Lower leg skin (tissue), 4 donors: ENCODE data around the gene ZNF77. TPM values are rescaled to one million over a fixed set of nuclear protein-coding genes. Genes with fewer than 3 reads are reported as not detected.
"Not testable (repeated sequence)": the region's sequence is repeated elsewhere in the genome, so short reads cannot be mapped to it uniquely, and the experiment has no call there.

Source experiments
- DNase-seq, 2 donors: peaks; one replicate each; pipeline ENCODE4 v3.0.0-alpha.2; 2019; ENCODE audit warnings: low spot score in 2 of 2
- H3K4me3 ChIP-seq: fragments of 200-600 bp; sonication (generic); 2 replicates; pipeline ENCODE4 v1.5.1; 2017; ENCODE audit warnings: mild to moderate bottlenecking, low read depth; ENCODE audit not compliant: poor library complexity, severe bottlenecking
- POLR2A ChIP-seq, 2 donors: fragments of 450-650 bp; IDR thresholded peaks; one replicate each; pipeline ENCODE4 v1.6.1; 2016 to 2017; ENCODE audit warnings: antibody characterized with exemption in 2 of 2, mild to moderate bottlenecking in 1 of 2, moderate library complexity in 1 of 2
- WGBS, 2 donors: methylation state at CpG; one replicate each; pipeline ENCODE4 v1.1.5; 2018; 5-methylcytosine and 5-hydroxymethylcytosine counted together
- intact Hi-C: fragments of 100-400 bp; cut with DNase I; formaldehyde crosslinking; loops from one replicate; pipeline ENCODE4 v1.15.0; 2023; ENCODE audit warnings: low total_unique reads
- total RNA-seq, 4 donors: library from RNA; depleted of rRNA; stranded (reverse); fragments of >200 nt; gene quantifications; one replicate each; pipeline ENCODE4 v1.1.0, GENCODE V29; 2016
- TF ChIP-seq, protein P1 (sequence below), 3 donors: fragments of 450-650 bp; IDR thresholded peaks; one replicate each; pipeline ENCODE4 v1.5.1; 2016; ENCODE audit warnings: antibody characterized with exemption in 3 of 3, mild to moderate bottlenecking in 3 of 3, moderate library complexity in 2 of 3

Gene ZNF77
- total RNA-seq, 4 donors from 2014 or later, result 3.7 to 5.9 (median 4.8) TPM

DNA sequence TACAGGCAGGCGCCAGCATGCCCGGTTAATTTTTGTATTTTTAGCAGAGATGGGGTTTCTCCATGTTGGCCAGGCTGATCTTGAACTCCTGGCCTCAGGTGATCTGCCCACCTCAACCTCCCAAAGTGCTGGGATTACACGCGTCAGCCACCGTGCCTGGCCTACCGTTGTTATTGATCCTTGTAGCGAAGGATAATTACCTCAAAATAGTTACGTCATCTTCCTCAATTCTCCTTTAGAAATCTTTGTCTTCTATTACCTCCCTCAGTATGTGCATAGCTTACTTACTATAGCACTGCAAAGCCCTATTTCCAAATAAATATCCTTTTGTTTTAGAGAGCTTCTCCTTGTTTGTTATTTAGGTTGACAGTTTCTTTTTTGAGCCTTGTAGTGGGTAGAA, 23.2 kb upstream of the ZNF77 start:
- TF ChIP-seq, protein P1, sequence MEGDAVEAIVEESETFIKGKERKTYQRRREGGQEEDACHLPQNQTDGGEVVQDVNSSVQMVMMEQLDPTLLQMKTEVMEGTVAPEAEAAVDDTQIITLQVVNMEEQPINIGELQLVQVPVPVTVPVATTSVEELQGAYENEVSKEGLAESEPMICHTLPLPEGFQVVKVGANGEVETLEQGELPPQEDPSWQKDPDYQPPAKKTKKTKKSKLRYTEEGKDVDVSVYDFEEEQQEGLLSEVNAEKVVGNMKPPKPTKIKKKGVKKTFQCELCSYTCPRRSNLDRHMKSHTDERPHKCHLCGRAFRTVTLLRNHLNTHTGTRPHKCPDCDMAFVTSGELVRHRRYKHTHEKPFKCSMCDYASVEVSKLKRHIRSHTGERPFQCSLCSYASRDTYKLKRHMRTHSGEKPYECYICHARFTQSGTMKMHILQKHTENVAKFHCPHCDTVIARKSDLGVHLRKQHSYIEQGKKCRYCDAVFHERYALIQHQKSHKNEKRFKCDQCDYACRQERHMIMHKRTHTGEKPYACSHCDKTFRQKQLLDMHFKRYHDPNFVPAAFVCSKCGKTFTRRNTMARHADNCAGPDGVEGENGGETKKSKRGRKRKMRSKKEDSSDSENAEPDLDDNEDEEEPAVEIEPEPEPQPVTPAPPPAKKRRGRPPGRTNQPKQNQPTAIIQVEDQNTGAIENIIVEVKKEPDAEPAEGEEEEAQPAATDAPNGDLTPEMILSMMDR (IDR thresholded peaks at IDR 0.05), result no peak
- TF ChIP-seq POLR2A (IDR thresholded peaks at IDR 0.05), result no peak
- intact Hi-C loops, result loop anchor here (10.0 kb wide), 1 partner anchor 137 kb away; no protein-coding TSS in a partner anchor
- WGBS, 2 donors, result 83 to 87% methylated on average over 8 of the region's 8 CpGs
- no peak for DNase-seq
- H3K4me3 ChIP-seq, result no peak overlapping the region

DNA sequence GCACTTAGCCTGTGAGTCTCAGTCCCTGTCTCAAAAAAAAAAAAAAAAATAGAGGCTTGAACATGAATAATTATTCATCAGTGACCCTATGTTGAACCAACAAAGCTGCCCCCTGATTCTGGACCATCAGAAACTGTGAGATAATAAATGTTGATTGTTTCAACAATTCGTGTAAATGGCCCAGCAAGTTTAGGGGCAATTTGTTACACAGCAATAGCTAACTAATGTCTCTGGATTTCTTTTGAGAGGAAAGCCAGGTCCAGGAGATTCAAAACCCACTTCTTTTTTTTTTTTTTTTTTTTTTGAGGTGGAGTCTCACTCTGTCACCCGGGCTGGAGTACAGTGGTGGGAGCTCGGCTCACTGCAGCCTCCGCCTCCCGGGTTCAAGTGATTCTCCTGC, 20.1 kb upstream of the ZNF77 start:
- DNase-seq, result no peak
- H3K4me3 ChIP-seq, result no peak overlapping the region
- 97 to 98% methylated on average over 5 of the region's 5 CpGs for WGBS, 2 donors
- intact Hi-C loops, result loop anchor here (10.0 kb wide), 1 partner anchor 140 kb away; no protein-coding TSS in a partner anchor
- TF ChIP-seq, protein P1 (IDR thresholded peaks at IDR 0.05), result no peak
- no peak for TF ChIP-seq POLR2A (IDR thresholded peaks at IDR 0.05)

DNA sequence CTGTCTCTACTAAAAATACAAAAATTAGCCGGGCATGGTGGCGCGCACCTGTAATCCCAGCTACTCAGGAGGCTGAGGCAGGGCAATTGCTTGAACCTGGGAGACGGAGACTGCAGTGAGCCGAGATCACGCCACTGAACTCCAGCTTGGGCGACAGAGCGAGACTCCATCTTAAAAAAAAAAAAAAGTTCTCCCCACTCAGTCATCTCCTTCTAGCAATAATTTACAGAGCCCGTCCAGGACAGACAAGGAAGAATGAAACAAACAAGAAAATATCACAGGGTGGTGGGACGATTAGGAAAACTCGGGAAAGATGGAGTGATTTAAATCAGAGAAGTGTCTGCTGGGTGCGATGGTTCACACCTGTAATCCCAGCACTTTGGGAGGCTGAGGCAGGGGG, 18.9 kb upstream of the ZNF77 start:
- not testable (repeated sequence) for DNase-seq, H3K4me3 ChIP-seq
- intact Hi-C loops, result loop anchor here (10.0 kb wide), 1 partner anchor 141 kb away; no protein-coding TSS in a partner anchor
- 89 to 90% methylated on average over 12 of the region's 12 CpGs for WGBS, 2 donors

DNA sequence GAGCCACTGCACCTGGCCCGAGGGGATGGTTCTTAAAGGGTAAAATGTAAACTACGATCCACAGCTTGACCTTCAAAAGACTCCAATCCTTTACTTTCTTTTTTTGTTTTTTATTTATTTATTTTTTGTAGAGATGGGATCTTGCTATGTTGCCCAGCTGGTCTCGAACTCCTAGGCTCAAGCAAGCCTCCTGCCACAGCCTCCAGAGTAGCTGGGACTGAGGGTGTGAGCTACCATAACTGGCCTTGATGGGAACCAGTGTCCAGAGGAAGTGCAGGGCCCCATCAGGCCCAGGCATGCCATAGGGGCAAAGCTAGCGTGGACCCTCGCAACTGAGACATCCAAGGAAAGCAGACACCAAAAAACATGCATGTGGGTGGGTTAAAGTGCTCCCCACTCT, 18.4 kb upstream of the ZNF77 start:
- DNase-seq, result no peak
- intact Hi-C loops, result loop anchor here (10.0 kb wide), 1 partner anchor 142 kb away; no protein-coding TSS in a partner anchor
- 92 to 94% methylated on average over 5 of the region's 5 CpGs for WGBS, 2 donors
- no peak overlapping the region for H3K4me3 ChIP-seq
- no peak for TF ChIP-seq POLR2A (IDR thresholded peaks at IDR 0.05)
- TF ChIP-seq, protein P1 (IDR thresholded peaks at IDR 0.05), result no peak

DNA sequence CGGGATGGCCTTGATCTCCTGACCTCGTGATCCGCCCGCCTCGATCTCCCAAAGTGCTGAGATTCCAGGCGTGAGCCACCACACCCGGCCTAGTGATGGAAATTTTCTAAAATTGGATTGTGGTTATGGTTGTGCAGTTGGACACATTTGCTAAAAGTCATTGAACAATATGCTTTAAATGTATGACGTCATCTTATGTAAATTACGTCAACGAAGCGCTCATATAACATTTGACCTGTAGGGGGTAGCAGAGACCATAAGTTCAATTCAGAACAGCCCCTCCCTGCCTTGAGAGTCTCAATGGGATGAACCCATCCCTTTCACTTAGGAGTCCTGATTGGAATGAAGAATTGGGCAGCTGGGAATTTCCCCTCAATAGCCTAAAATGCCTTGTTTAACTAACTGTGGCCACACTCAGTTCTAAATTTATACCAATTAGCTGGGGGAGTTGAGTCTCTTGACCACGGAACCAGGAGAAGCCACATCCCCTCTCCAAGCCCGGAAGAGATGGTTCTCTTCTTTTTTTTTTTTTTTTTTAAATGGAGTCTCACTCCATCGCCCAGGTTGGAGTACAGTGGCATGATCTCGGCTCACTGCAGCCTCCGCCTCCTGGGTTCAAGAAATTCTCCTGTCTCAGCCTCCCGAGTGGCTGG, 17.4 kb upstream of the ZNF77 start:
- TF ChIP-seq POLR2A (IDR thresholded peaks at IDR 0.05), result no peak
- TF ChIP-seq, protein P1 (IDR thresholded peaks at IDR 0.05), result peak in 1 of 3 donors; percentile 61
- 29 to 33% methylated on average over 17 of the region's 17 CpGs for WGBS, 2 donors
- DNase-seq, result peak in 1 of 2 donors; percentile 83
- intact Hi-C loops, result loop anchor here (10.0 kb wide), 1 partner anchor 143 kb away; no protein-coding TSS in a partner anchor
- no peak overlapping the region for H3K4me3 ChIP-seq

DNA sequence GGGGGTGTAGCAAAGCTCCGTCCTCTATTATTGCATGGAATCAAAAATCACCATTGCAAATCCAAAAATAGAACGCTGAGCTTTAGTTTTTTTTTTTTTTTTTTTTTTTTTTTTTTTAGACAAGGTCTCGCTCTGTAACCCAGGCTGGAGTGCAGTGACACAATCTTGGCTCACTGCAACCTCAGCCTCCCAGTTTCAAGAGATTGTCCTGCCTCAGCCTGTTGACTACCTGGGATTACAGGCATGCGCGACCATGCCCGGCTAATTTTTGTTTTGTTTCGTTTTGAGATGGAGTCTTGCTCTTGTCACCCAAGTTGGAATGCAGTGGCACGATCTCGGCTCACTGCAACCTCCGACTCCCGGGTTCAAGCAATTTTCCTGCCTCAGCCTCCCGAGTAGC, 15.3 kb upstream of the ZNF77 start:
- 59 to 67% methylated on average over 12 of the region's 12 CpGs for WGBS, 2 donors
- no peak overlapping the region for H3K4me3 ChIP-seq
- intact Hi-C loops, result loop anchor here (10.0 kb wide), 1 partner anchor 145 kb away; no protein-coding TSS in a partner anchor
- no peak for DNase-seq
- TF ChIP-seq, protein P1 (IDR thresholded peaks at IDR 0.05), result no peak
- TF ChIP-seq POLR2A (IDR thresholded peaks at IDR 0.05), result no peak
